PFSK-1 (cell line): ENCODE results near the gene ABCF2.

ENCODE experiments used
- FOXP2 ChIP-seq: optimal IDR thresholded peaks from 2 replicates; pipeline ENCODE3; 2011; ENCODE audit warnings: borderline replicate concordance, control low read depth, inconsistent platforms; ENCODE audit not compliant: insufficient read depth; ENCODE audit errors: extremely low read length, extremely low read depth
- POLR2AphosphoS5 ChIP-seq: IDR thresholded peaks from 2 replicates; pipeline ENCODE4 v1.6.1; 2012; ENCODE audit warnings: low read depth, mild to moderate bottlenecking, control low read depth, low read length, moderate library complexity
- SIN3A ChIP-seq: IDR thresholded peaks from 2 replicates; pipeline ENCODE4 v1.6.1; 2012; ENCODE audit warnings: mild to moderate bottlenecking, low read length, moderate library complexity, borderline replicate concordance; ENCODE audit not compliant: insufficient read depth
- TAF1 ChIP-seq: IDR thresholded peaks from 2 replicates; pipeline ENCODE4 v1.6.1; 2012; ENCODE audit warnings: low read length, control low read depth, borderline replicate concordance; ENCODE audit not compliant: insufficient read depth
- TF ChIP-seq, protein P1 (sequence below), 2 experiments: IDR thresholded peaks; 2 replicates each; pipeline versions ENCODE4 v1.6.1 to v1.8.0; 2011 to 2012; ENCODE audit warnings: low read depth in 2 of 2, low read length in 2 of 2, control low read depth in 1 of 2, inconsistent platforms in 1 of 2, mild to moderate bottlenecking in 1 of 2, moderate library complexity in 1 of 2; ENCODE audit not compliant: insufficient read depth in 1 of 2

Gene ABCF2

DNA sequence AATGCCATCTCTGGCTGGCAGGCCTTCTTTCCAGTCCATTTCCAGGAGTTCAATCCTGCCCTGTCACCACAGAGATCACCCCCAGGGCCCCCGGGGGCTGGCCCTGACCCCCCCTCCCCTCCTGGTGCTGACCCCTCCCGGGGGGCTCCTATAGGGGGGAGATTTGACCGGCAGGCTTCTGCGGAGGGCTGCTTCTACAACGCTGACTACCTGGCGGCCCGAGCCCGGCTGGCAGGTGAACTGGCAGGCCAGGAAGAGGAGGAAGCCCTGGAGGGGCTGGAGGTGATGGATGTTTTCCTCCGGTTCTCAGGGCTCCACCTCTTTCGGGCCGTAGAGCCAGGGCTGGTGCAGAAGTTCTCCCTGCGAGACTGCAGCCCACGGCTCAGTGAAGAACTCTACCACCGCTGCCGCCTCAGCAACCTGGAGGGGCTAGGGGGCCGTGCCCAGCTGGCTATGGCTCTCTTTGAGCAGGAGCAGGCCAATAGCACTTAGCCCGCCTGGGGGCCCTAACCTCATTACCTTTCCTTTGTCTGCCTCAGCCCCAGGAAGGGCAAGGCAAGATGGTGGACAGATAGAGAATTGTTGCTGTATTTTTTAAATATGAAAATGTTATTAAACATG is 11.3 kb upstream of the ABCF2 start:
- TF ChIP-seq FOXP2 (no peak), SIN3A (no peak), POLR2AphosphoS5 (no peak), TAF1 (no peak)
- TF ChIP-seq, protein P1, sequence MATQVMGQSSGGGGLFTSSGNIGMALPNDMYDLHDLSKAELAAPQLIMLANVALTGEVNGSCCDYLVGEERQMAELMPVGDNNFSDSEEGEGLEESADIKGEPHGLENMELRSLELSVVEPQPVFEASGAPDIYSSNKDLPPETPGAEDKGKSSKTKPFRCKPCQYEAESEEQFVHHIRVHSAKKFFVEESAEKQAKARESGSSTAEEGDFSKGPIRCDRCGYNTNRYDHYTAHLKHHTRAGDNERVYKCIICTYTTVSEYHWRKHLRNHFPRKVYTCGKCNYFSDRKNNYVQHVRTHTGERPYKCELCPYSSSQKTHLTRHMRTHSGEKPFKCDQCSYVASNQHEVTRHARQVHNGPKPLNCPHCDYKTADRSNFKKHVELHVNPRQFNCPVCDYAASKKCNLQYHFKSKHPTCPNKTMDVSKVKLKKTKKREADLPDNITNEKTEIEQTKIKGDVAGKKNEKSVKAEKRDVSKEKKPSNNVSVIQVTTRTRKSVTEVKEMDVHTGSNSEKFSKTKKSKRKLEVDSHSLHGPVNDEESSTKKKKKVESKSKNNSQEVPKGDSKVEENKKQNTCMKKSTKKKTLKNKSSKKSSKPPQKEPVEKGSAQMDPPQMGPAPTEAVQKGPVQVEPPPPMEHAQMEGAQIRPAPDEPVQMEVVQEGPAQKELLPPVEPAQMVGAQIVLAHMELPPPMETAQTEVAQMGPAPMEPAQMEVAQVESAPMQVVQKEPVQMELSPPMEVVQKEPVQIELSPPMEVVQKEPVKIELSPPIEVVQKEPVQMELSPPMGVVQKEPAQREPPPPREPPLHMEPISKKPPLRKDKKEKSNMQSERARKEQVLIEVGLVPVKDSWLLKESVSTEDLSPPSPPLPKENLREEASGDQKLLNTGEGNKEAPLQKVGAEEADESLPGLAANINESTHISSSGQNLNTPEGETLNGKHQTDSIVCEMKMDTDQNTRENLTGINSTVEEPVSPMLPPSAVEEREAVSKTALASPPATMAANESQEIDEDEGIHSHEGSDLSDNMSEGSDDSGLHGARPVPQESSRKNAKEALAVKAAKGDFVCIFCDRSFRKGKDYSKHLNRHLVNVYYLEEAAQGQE (IDR thresholded peaks at IDR 0.05; ENCODE audit: insufficient read depth in 1 of 2, low read depth in 2 of 2, low read length in 2 of 2): no peak

DNA sequence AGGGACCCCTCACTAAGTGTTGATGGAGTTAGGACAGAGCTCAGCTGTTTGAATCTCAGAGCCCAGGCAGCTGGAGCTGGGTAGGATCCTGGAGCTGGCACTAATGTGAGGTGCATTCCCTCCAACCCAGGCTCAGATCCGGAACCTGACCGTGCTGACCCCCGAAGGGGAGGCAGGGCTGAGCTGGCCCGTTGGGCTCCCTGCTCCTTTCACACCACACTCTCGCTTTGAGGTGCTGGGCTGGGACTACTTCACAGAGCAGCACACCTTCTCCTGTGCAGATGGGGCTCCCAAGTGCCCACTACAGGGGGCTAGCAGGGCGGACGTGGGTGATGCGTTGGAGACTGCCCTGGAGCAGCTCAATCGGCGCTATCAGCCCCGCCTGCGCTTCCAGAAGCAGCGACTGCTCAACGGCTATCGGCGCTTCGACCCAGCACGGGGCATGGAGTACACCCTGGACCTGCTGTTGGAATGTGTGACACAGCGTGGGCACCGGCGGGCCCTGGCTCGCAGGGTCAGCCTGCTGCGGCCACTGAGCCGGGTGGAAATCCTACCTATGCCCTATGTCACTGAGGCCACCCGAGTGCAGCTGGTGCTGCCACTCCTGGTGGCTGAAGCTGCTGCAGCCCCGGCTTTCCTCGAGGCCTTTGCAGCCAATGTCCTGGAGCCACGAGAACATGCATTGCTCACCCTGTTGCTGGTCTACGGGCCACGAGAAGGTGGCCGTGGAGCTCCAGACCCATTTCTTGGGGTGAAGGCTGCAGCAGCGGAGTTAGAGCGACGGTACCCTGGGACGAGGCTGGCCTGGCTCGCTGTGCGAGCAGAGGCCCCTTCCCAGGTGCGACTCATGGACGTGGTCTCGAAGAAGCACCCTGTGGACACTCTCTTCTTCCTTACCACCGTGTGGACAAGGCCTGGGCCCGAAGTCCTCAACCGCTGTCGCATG is 10.5 kb upstream of the ABCF2 start:
- TF ChIP-seq SIN3A (no peak), TAF1 (no peak)

DNA sequence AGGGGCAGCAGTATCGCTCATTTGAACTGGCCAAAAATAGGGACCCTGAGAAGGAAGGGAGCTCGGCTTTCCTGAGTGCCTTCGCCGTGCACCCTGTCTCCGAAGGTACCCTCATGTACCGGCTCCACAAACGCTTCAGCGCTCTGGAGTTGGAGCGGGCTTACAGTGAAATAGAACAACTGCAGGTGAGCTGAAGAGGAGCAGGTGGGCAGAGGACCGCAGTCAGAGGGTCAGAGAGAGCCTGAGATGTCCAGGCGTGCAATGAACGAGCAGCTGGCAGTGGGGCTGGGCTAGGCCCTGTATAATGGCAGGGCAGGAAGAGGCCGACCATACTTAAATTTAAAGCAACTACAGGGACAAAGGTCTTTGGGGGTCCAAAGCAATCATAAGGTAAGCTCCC is 9.4 kb upstream of the ABCF2 start:
- TF ChIP-seq SIN3A (no peak), TAF1 (no peak), POLR2AphosphoS5 (no peak), FOXP2 (no peak)
- TF ChIP-seq, protein P1 (IDR thresholded peaks at IDR 0.05; ENCODE audit: insufficient read depth in 1 of 2, low read depth in 2 of 2, low read length in 2 of 2): no peak

DNA sequence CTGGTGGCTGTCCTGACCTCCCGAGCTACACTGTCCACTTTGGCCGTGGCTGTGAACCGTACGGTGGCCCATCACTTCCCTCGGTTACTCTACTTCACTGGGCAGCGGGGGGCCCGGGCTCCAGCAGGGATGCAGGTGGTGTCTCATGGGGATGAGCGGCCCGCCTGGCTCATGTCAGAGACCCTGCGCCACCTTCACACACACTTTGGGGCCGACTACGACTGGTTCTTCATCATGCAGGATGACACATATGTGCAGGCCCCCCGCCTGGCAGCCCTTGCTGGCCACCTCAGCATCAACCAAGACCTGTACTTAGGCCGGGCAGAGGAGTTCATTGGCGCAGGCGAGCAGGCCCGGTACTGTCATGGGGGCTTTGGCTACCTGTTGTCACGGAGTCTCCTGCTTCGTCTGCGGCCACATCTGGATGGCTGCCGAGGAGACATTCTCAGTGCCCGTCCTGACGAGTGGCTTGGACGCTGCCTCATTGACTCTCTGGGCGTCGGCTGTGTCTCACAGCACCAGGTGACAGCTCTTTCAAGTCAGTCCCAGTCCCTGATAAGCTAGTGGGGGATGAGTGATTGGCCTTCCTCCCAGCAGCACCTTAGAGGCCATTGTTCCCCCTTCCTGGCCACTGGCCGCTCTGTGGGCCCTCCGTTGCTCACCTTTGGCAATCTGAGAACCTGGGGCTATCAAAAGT is 8.2 kb upstream of the ABCF2 start:
- TF ChIP-seq, protein P1 (IDR thresholded peaks at IDR 0.05; ENCODE audit: insufficient read depth in 1 of 2, low read depth in 2 of 2, low read length in 2 of 2): no peak
- TF ChIP-seq POLR2AphosphoS5: no peak

DNA sequence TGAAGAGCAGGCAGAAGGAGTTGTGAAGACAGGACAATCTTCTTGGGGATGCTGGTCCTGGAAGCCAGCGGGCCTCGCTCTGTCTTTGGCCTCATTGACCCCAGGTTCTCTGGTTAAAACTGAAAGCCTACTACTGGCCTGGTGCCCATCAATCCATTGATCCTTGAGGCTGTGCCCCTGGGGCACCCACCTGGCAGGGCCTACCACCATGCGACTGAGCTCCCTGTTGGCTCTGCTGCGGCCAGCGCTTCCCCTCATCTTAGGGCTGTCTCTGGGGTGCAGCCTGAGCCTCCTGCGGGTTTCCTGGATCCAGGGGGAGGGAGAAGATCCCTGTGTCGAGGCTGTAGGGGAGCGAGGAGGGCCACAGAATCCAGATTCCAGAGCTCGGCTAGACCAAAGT is 6.8 kb upstream of the ABCF2 start:
- no peak for TF ChIP-seq TAF1
- no peak for TF ChIP-seq SIN3A
- TF ChIP-seq, protein P1 (IDR thresholded peaks at IDR 0.05; ENCODE audit: insufficient read depth in 1 of 2, low read depth in 2 of 2, low read length in 2 of 2): no peak
- no peak for TF ChIP-seq FOXP2
- TF ChIP-seq POLR2AphosphoS5: no peak
